GM12801 (cell line): Measurements from ENCODE around the gene BRIP1.

Experiments used
- CTCF ChIP-seq: IDR thresholded peaks from one replicate; pipeline ENCODE4 v1.5.1; 2011; ENCODE audit warnings: control low read depth; ENCODE audit not compliant: insufficient read length; ENCODE audit errors: extremely low read depth

The BRIP1 gene

DNA sequence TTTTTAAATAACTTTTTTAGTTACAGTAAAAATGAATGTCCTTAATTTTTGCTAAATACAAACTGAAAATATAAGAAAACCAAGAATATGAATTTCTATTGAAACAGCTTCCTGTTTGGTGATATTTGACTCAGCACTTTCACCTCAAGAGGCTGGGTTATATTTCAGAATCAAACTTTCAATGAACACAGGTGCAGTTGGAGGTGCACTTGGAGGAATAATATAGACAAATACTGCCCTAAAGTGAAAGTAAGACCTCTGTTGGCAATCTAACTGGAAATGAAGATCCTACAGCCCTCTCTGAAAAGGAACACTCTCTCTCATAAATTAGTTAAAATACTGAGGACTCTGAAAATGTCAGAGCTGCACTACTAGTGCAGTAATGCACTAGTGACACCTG lies 106.2 kb downstream of the BRIP1 start:
- TF ChIP-seq CTCF = no peak

DNA sequence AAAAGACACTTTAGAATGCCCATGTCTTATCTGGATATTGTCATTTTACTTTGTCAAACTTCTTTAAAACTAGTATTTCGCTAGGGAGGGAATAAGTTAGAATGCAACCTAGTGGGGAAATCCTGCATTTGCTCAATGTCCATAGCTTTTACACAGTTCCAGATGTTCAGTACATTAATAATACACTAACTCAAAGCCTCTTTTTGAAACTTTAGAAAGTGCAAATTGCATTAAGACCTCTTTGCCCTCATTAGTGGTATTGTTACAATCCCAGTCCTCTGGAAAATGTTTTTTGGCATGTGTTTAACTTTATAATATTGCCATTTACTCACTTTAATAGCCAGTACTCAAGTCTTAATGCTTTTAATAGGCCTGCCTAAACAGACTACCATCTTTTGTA lies 106.8 kb downstream of the BRIP1 start:
- TF ChIP-seq CTCF = no peak

- TF ChIP-seq CTCF = no peak
Measured at GRCh38 chr17:61755668-61756067, 107.7 kb downstream of the BRIP1 start.

DNA sequence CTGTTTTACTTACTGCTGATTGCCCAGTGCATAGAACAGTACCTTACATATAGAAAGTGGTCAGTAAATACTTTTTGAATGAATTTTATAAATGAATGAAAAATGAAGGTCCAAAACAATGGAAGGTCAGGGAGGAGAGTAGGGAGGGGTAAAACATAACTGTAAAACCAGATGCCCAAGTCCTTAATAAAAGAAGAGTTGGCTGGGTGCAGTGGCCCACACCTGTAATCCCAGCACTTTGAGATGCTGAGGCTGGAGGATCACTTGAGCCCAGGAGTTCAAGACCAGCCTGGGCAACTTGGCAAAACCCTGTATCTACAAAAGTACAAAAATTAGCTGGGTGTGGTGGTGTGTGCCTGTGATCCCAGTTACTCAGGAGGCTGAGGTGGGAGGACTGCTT lies 108.2 kb downstream of the BRIP1 start:
- no peak for TF ChIP-seq CTCF

DNA sequence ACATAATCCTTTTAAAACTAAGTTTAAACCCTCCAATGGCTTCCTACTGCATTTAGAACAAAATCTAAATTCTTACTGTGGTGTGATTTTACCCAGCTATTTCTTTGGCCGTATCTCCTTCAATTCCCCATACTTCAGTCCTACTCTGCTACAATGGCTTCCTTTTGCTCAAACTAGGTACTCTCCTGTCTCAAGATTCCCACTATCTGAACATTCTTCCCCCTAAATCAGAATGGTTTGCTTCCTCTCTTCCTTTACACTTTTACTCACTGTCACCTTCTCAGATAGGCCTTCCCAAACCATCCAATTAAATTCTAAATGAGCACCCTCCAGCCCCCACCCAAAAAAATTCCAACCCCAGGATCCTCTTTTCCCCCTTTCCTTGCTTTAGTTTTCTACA lies 109.2 kb downstream of the BRIP1 start:
- no peak for TF ChIP-seq CTCF

DNA sequence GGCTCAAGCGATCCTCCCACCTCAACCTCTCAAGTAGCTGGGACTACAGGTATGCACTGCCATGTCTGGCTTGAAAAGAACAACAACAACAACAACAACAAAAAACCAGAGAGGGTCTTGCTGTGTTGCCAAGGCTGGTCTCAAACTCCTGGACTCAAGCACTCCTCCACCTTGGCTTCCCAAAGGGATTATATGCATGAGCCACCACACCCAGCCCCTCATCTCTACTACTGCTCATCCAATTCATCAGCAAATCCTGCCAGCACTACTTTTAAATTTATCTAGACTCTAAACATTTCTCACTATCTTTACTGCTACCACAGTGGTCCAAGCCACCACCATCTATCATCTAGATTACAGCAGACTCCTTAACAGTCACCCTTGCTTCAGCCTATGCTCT lies 109.6 kb downstream of the BRIP1 start:
- no peak for TF ChIP-seq CTCF

GRCh38 chr17:61750656-61751055 lies 112.7 kb downstream of the BRIP1 start:
- TF ChIP-seq CTCF = no peak
